GM19043 (cell line): ENCODE data around the gene JADE3.

Experiments used
- ATAC-seq: cut with Tn5 transposase; IDR thresholded peaks from one replicate; pipeline ENCODE4 v1.9.1; 2021; ENCODE audit warnings: low read depth; ENCODE audit not compliant: unreplicated experiment

Gene JADE3

DNA sequence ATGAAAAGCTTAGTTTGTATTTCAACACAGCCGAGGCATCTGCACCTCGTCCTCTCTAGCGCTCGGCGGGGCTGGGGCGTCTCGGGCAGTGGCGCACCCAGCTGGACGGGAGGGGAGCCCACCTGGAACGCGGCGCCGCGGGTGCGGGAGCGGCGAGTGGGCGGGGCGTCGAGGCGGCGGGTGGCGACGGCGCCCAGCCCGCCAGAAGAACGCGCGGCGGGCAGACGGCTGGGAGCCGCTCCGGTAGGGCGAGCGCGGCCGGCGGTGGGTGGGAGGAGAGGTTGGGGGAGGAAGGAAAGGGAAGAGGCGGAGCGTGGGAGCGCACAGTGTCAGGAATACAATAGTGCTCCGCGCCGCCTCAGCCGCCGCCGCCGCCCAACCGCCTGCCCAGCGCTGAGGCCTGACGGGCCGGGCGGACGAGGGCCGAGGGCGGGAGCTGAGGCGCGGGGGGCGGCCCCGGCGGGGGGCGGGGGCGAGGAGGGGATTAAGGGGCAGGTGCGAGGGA lies at the start of gene JADE3:
Gene JADE3 (plus strand): TSS at position 324 of the 505 bp plus-strand sequence. CDS start 72,474 bp downstream, outside the sequence.
- no peak for ATAC-seq

DNA sequence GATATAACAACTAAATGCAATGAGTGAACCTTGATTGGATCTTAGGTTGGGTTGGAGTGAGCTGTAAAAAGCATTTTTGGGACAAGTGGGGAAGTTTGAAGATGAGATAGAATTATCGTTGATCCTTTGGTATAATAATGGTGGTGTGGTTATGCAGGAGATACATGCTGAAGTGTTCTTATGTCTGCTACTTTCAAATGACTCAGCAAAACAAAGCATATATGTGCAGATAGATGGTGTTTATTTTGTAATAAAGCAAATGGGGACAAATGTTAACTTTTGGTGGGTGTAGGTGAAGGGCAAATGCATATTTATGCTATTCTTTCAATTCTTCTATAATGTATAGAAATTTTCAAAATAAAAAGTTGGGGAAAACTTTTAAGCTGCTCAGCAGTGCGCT lies 49.1 kb upstream of the JADE3 start:
- no peak for ATAC-seq

DNA sequence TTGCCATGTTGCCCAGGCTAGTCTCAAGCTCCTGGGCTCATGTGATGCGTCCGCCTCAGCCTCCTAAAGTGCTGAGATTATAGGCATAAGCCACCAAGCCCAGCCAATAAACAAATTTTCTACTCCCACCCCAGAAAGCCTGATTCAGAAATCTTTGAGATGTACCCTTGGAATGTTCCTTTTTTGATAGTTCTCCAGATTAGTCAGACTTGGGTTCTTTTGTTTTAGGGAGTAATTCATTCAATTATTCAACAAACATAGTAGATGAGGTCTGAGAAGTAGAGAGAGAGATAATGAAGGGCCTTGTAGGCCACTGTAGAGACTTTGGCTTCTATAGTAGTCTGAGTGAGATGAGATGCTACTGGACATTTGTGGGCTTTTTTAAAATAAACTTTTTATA lies 47.6 kb upstream of the JADE3 start:
- no peak for ATAC-seq

DNA sequence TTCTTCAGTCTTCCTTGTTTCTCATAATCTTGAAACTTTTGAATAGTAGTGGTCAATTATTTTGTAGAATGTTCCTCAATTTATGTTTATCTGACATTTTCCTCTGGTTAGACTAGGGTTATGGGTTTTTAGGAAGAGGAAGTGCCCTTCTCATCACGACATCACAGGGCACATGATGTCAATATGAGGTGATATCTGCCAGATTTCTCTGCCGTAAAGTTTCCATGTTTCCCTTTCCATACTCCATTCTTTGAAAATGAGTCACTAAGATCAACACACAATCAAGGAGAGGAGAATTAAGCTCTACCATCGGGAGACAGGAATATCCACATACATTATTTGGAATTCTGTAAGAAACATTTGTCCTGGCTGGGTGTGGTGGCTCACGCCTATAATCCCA lies 46.9 kb upstream of the JADE3 start:
- ATAC-seq, result no peak

DNA sequence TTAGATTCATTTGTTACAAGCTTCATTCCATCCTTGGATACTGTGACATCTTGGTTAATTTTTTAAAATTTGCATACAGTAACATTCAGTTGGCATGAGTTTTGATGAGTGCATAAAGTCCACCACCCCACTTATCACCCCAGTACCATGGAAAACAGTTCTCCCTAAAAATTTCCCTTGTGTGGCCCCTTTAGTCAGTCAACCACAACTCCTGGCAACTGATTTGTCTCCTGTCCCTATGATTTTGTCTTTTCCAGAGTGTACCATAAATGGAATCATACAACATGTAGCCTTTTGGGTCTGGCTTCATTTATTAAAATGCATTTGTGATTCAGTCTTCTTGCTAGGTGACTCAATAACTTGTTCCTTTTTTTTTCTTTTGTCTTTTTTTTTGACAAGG lies 45.5 kb upstream of the JADE3 start:
- ATAC-seq, result no peak

DNA sequence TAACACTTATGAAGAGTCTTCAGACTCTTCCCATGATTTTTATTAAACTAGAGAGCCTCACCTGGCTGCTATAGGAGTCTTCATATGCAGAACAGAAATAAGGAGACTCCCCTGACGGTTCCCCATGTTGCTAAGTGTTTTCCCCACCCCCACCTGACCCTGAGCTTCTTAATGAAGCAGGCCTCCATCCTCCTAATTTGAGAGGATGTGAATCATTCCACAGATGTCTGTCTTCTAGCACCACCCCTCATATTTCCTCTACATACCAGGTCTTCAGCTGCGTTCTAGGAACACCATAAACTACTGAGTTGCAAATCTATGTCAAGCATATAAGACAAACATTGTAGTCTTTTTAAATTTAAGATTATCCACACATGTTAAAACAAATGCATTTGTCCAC lies 38.5 kb upstream of the JADE3 start:
- no peak for ATAC-seq

DNA sequence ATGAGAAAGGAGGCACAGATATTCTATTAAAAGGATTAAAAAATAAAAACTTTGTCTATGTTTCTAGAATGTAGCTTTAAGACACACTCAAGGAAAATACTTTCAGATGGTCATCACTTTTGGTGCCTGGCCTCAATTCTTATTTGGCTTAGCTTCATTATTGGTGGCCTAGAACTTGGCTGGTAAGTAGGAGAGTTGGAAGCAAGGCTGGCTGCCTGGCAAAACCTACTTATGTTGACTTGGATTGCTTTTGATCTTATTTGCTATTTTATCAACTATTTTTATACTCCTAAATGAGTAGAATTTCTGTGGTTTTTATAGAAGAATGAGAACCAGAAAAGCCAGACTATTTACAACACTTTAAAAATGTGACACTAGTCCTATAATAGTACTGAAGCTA lies 35.3 kb upstream of the JADE3 start:
- no peak for ATAC-seq

DNA sequence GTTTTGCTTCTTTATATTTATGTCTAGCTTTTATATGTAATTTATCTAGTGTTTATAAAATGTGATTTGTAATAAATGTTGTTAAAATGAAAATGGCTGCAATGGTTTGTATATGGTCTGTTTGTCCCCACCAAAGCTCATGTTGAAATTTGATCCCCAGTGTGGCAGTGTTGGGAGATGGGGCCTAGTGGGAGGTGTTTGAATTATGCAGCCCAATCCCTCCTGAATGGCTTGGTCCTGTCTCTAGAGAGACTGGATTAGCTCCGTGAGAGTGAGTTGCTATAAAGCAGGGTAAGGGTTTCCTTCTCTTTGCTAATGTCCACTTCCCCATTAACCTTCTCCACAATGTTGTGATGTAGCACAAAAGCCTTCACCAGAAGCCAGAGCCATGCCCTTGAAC lies 30.0 kb upstream of the JADE3 start:
- ATAC-seq, result no peak

DNA sequence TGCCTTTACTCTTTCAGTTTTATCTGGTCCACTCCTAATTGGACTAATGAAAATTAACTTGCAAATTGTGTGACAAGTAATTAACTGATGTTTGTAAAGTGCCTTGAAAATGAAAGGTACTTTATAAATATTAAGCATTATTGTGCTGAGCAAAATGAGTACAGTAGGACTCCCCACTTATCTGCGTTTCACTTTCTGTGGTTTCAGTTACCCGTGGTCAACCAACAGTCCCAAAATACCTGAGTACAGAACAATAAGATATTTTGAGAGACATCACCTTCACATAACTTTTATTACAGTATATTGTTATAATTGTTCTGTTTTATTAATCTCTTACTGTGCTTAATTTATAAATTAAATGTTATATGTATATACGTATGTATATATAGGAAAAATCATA lies 27.4 kb upstream of the JADE3 start:
- ATAC-seq, result no peak

DNA sequence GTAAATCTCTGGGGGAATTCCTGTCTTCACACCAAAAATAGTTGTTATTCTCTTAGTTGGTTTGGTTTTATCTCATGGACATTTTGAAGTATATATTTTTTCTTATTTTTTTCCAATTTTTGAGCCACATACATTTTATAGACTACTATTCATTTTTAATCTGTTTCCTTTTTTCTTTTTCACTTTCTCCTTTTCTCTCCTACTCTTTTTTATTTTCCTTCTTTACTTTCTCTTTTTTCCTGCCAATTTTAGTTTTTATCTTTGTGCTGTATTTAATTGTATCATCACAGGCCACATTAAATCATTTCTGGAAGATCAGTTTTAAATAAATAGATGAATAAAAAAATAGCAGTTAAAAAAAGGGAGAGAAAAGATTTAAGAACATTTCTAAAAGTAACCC lies 14.0 kb upstream of the JADE3 start:
- no peak for ATAC-seq

DNA sequence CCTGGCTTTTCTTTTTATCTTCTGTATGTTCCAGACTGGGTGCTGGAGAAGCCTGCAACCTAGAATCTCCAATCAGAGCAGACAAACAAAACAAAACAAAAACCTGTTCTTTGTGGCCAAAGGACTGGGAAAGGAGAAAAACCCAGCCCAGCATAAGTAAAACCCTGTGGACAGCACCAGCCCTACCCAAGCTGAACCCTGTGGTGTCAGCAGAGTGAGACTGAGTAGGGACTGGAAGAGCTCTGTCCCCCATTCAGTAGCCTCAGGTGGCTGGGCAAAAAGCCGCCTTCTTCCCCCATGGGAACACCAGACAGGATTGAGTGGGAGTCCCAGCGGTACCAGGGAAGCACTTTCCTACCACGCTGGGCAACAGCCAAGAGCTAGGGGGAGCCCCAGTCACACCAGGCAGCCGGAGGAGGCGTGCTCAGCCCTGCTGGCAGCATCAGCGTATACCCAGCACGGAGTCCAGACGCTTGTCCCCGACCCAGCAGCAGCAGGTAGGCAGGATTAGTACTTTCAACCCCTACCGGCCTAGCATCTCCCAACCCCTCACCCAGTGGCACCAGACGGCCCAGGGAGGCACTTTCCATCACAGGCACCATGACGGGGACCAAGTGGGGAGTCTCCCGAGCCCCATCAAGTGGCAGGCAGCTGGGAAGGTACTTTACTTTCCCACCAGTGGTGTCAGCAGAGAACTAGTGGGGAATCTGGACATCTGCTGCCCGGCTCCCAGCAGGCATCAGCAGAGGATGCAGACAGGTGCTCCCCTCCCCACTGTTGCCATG lies 8.6 kb upstream of the JADE3 start:
- no peak for ATAC-seq

DNA sequence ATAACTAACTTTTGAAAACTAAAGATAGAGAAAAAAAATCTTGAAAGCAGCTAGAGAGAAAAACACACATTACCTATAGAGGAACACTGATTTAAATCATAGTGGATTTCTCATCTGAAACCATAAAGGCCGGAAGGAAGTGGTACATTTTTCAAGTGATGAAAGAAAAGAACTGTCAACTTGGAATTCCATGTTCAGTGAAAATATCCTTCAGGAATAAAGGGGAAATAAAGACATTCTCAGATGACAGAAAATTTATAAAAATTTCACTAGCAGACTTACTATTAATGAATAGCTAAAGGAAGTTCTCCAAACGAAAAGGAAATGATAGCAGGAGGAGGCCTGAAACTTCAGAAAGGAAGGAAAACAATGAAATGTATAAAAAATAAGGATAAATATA lies 7.6 kb upstream of the JADE3 start:
- ATAC-seq, result no peak

DNA sequence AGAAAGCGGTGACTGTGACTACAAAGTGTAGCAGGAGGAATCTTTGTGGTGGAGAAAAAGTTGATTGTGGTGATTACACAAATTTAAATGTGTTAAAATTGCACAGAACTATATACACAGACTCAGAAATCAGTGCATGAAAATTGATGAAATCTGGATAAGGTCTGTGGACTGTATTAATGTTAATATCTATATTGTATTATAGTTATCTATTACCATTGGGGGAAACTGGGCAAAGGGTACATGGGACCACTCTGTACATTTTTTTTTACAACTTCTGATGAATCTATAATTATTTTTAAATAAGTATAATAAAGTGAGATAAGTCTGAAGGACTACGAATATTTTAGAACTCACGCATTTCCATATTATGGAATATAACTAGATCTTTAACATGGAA lies 1.8 kb upstream of the JADE3 start:
- no peak for ATAC-seq

DNA sequence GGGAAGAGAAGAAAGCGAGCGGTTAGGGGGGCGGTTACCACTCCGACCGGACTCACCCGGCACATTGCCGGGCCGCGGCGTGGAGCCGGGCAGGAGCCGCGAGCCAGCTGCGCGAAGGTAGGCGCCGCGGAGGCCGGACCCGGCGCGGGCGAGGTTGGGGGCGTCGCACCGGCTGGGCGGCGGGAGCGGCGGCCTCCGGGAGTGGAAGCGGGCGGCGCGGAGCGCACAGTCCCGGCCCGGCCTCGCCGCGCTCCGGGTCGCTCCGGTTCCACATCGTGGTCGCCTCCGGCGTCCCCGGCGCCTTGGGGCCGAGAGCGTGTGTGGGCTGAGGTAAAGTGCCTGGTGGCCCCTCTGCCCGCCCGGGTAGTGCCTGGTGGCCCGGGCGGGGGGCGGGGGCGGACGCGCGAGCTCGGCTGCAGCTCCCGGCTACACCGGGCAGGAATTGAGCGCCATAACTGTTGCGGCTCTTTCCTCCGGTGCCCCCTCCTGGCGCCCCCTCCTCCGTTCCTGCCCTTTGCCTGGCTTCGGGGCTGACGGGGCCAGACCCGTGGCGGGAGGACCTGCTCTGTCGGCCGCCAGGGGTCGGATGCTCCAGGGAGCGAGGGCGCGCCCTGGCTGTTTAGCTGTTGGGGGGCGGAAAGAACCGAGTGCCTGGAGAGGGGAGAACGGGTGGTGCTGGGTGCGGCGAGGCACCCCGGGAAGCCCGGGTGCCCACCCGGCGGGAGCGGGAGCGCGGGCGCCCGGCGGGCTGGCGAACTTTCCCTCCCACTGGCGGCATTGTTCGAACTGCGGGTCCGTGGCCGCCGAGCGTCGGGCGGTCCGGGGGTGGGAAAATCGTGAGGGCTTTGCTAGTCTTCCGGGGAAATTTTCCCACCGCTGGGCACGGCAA lies 626 bp downstream of the JADE3 start:
- no peak for ATAC-seq

DNA sequence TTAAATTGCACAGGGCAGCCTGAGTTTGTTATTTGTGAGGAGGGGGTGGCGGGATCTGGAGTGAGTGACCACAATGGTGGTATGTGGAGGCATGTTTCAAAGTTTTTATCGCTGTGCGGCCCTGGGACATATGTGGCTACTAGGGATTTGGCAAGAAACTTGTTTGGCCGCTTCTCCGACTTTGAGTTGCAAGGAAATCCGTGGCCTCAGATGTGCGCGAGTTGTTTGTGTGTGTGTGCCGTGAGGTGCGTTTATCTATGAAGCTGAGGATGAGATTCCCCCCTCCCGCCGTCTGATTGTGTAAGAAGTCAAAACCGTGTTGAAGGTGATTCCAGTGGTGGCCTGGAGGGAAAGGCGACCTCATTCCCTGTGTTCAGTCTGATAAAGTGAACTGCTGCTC lies 1.4 kb downstream of the JADE3 start:
- ATAC-seq, result no peak

DNA sequence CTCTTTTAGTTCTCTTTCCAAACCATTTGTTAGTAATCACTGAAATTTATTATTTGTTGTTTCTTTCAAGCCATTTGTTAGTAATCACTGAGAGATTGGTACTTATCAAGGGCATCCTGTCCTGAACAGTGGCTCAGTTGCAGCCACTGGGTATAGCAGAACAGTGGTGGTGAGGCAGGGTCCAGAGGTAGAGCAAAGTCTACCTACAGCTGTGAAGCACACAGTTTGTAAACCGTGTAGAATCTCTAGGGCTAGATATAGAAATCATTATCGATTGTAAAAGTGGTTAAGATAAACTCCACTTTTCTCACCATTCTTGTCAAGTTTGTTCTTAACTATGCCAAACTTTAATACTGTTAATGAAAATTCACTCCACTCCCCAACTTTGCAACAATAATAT lies 4.1 kb downstream of the JADE3 start:
- no peak for ATAC-seq

DNA sequence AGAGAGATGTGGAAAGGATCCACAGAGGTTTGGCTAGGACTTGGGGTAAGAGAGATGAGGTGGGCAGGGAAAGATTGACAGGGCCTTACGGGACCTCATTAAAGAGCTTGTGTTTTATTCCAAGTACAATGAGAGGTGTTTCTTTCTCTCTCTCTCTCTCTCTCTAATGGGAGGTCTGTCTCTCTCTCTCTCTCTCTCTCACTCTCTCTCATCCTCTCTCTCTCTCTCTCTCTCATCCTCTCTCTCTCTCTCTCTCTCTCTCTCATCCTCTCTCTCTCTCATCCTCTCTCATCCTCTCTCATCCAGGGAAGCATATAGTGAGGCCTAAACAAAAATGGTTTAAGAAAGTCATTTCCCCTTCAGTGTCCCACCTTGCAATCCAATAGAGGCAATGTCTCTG lies 5.4 kb downstream of the JADE3 start:
- ATAC-seq, result no peak

DNA sequence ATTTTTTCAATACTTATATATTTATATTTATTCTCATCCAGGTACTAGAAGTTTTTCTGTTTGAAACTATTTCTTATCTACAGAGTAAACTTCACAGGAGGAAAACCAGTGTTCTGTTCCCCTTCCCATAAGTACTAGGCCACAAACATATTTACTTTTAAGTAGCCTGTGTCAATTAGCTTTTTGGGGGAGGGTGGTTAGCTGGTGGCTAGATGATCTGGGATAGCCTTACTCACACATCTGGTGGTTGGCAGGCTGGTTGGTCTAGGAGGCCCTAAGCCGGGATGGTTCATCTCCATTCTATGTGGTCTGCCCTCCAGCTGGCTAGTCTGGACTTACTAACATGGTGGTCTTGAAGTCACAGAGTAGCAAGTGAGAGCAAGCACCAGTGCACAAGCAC lies 6.2 kb downstream of the JADE3 start:
- ATAC-seq, result no peak

DNA sequence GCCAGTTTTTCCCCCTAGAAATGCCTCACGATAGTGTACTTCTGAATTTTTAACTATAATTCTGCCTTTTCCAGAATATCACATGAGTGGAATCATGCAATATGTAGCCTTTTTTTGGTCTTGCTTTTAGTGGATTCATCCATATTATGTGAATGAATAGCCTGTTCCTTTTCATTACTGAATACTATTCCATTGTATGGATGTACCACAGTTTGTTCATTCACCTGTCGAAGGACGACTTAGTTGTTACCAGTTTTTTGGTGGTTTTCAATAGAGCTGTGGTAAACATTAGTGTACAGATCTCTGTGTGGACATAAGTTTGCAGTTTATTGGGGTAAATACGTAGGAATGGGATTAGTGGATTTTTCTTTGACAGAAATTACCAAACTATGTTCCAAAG lies 8.0 kb downstream of the JADE3 start:
- no peak for ATAC-seq

DNA sequence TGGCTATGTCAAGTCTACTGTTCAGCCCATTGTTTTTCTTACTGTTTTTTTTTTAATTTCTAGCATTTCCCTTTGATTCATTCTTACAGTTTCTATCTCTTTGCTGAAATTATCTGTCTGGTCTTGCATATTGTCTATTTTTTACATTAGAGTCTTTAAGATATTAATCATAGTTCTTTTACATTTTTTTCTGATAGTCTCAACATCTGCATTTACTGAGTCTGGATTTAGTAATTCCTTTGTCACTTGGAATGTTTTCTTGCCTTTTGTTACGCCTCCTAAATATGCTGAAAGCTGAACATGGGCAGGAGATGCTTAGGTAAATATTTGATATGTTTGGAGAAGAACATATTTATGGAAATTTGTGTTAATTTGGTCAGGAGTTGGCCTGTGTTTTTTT lies 10.4 kb downstream of the JADE3 start:
- ATAC-seq, result no peak

DNA sequence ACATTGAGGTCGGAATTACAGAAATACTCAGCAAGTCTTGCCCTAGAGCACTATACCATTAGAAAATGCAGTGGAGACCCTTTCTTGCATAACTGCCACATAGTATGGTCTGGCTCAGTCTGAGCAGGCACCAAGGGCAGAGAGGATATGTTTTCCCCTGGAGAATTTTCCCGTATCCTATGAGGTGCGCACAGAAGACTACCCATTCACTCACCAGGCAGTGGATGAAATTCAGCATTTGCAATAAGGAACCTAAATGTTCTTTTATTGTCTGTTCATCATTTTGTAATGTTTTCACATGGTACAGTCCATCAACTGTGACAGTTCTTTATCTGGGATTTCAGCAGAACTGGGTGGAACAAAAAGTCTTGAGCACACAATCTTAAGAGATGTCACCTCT lies 15.5 kb downstream of the JADE3 start:
- ATAC-seq, result no peak
